Aorta (tissue), 5 donors: ENCODE data around the gene KIF18B. TPM values are rescaled to one million over a fixed set of nuclear protein-coding genes. Genes with fewer than 3 reads are reported as not detected.

Source experiments
- ATAC-seq: fragments of 200-7000 bp; cut with Tn5 transposase; one replicate; pipeline ENCODE4 v1.9.1; 2022; ENCODE audit warnings: moderate library complexity; ENCODE audit not compliant: low FRiP score
- DNase-seq, 2 donors: peaks; one replicate each; pipeline ENCODE4 v3.0.0-alpha.2; 2020
- H3K27ac ChIP-seq, 2 donors: one replicate each; pipeline ENCODE4 v1.5.1; 2013; ENCODE audit warnings: low read length in 2 of 2, mild to moderate bottlenecking in 2 of 2, moderate library complexity in 2 of 2, control low read depth in 1 of 2, inconsistent platforms in 1 of 2, low read depth in 1 of 2
- H3K27me3 ChIP-seq, 2 donors: one replicate each; pipeline ENCODE4 v1.6.1; 2013; ENCODE audit warnings: control low read depth in 1 of 2, low read length in 1 of 2, mild to moderate bottlenecking in 1 of 2, moderate library complexity in 1 of 2; ENCODE audit not compliant: insufficient read depth in 2 of 2, control insufficient read depth in 1 of 2
- H3K36me3 ChIP-seq, 2 donors: one replicate each; pipeline ENCODE4 v1.6.1; 2013; ENCODE audit warnings: control low read depth in 1 of 2, low read length in 1 of 2, mild to moderate bottlenecking in 1 of 2; ENCODE audit not compliant: insufficient read depth in 2 of 2, control insufficient read depth in 1 of 2
- H3K4me1 ChIP-seq, 2 donors: one replicate each; pipeline ENCODE4 v1.6.1; 2013; ENCODE audit warnings: low read length in 2 of 2, control low read depth in 1 of 2, mild to moderate bottlenecking in 1 of 2, moderate library complexity in 1 of 2; ENCODE audit not compliant: insufficient read depth in 2 of 2, control insufficient read depth in 1 of 2
- H3K4me3 ChIP-seq, 2 donors: one replicate each; pipeline ENCODE4 v1.5.1; 2013; ENCODE audit warnings: low read length in 2 of 2, control low read depth in 1 of 2, mild to moderate bottlenecking in 1 of 2
- H3K9me3 ChIP-seq: one replicate; pipeline ENCODE4 v1.6.1; 2013; ENCODE audit warnings: mild to moderate bottlenecking, low read length; ENCODE audit not compliant: control insufficient read depth
- WGBS, 2 donors: extraction: QIAGEN DNeasy Blood & Tissue Kit; methylation state at CpG; one replicate each; pipeline ENCODE4 v1.1.7; 2013; 5-methylcytosine and 5-hydroxymethylcytosine counted together
- intact Hi-C, 2 donors: fragments of 100-400 bp; cut with DNase I; formaldehyde crosslinking; loops; one replicate each; pipeline versions ENCODE4 v1.14.2 to v1.15.0; 2022
- polyA plus RNA-seq, 2 donors: library from polyadenylated mRNA; stranded (reverse); fragments of 200-250 nt; gene quantifications; one replicate each; pipeline ENCODE4 v1.2.3, GENCODE V29; 2013
- total RNA-seq, 2 donors: library from RNA; stranded (reverse); fragmentation: NEBNext Ultra II Directional; extraction: Animal tissue kit (Norgen Biotek cat#: 25700); gene quantifications; one replicate each; pipeline ENCODE4 v1.2.1, GENCODE V29; 2021
- donor health status: healthy with polysubstance abuse.
- donor health status: Bipolar disorder and iron deficiency.
- donor health status: DM: no; HTN: no; CAD: no.
- donor health status: DM: no; HTN: no; CAD: no.
- donor health status: DM: yes; HTN: yes; CAD: no.

KIF18B gene
- total and polyA plus RNA-seq, 4 donors: 0.05 to 1.7 (median 0.16) TPM; not detected in 1

DNA sequence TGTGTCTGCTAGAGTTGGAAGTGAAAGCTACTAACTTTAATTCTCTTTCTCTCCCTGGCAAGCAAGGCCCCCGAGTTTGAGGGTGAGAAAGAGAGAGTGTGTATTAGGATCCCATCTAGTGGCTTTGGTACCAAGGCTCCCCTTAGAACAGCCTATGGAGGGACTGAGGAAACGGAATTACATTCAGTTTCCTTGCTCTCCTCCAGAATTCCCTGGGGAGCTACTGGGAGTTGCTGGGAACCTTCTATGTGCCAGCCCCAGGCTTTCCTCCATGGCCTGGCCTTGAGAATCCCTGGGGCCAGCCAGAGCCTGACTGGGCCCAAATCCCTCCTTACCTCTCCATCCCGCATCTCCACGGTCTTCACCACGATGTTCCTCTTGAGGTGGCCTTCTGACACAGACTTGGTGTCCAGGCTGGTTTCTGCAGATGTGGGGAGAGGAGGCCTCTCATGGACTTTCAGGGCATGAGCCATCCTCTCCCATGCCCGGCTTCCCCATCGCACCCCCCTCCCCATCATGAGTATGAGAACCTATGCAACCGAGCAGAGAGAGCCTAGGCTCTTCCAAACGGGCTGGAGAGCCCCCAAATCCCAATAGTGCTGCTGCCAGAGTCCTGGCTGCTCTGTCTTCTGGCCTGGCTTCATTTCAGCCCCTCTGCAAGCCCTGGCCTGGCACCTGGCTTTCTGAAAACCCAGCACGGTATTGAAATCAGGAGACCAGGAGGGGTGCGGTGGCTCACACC is 39.7 kb downstream of the KIF18B start:
- WGBS, 2 donors: 45 to 60% methylated on average over 11 of the region's 11 CpGs

GRCh38 chr17:44906763-44907728 is 40.5 kb downstream of the KIF18B start:
- peak in 1 of 2 donors; percentile 46 for DNase-seq
- H3K9me3 ChIP-seq: no peaks in the 10 kb centered on the region
- no peaks in the 10 kb centered on the region for H3K36me3 ChIP-seq
- no peaks in the 10 kb centered on the region for H3K27me3 ChIP-seq
- no peak overlapping the region for H3K4me3 ChIP-seq
- no peaks in the 10 kb centered on the region for H3K4me1 ChIP-seq
- 80 to 85% methylated on average over 18 of the region's 18 CpGs for WGBS, 2 donors
- intact Hi-C loops: no loop called here
- ATAC-seq: no peak
- no peak overlapping the region for H3K27ac ChIP-seq

More for the DNA sequence above, 39.7 kb downstream of the KIF18B start:
- no peaks in the 10 kb centered on the region for H3K27me3 ChIP-seq
- intact Hi-C loops: no loop called here
- H3K4me3 ChIP-seq: no peak overlapping the region
- H3K4me1 ChIP-seq: no peaks in the 10 kb centered on the region
- ATAC-seq: no peak
- no peaks in the 10 kb centered on the region for H3K9me3 ChIP-seq
- no peaks in the 10 kb centered on the region for H3K36me3 ChIP-seq
- H3K27ac ChIP-seq: no peak overlapping the region
- peak in 1 of 2 donors; percentile 51 for DNase-seq

GRCh38 chr17:44906010-44906646 is 41.4 kb downstream of the KIF18B start:
- H3K36me3 ChIP-seq: no peaks in the 10 kb centered on the region
- H3K9me3 ChIP-seq: no peaks in the 10 kb centered on the region
- no peak overlapping the region for H3K27ac ChIP-seq
- DNase-seq (peak in 1 of 2 donors; percentile 67), ATAC-seq (no peak)
- WGBS, 2 donors: 84 to 85% methylated on average over 10 of the region's 10 CpGs
- intact Hi-C loops: no loop called here
- no peaks in the 10 kb centered on the region for H3K4me1 ChIP-seq
- H3K27me3 ChIP-seq: no peaks in the 10 kb centered on the region
- H3K4me3 ChIP-seq: no peak overlapping the region

DNA sequence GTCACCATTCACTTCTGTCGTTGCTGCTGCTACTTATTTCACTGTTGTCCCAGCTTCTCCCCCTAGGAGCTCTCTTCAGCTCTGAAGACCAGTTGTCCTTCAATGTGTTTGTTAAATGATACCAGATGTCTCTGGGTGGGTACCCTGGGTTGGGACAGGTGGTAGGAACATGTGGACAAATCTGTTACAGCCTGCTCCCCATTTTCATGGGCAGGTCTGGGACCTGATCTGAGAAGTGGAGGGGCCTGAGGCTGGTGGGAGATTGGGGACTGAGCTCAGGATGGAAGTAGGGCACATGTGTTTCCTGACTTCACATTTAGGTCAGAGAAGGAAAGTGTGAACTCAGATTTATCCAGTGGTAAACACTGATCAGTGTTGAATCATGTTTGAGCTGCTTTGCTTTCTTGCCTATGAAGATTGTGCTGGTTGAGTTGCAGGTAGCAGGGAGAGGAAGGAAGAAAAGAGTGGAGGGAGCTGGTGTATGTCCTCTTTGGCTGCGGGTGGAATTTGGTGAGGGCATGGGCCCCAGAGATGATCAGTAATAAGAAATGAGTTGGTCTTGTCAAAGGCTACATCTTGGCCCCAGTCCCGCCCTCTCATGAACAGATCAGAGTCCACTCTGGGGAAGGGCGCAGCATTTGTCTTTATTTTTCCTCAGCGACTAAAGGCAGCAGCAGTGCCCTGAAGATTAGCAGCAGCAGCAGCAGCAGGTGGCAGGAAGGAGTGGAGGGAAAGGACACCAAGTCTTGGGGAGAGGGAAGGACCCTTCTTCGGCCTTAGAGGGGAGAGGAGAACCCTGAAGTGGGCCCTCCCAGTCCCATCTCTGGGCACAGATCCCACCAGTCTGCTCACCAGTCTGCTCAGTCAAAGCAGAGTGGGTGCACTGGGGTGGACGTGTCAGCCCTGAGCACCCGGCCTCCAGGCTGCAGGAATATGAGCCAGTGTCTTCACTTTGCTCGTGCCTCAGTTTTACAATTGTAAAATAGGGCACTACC is 42.3 kb downstream of the KIF18B start:
- no peaks in the 10 kb centered on the region for H3K27me3 ChIP-seq
- H3K4me3 ChIP-seq: no peak overlapping the region
- DNase-seq (peak in 1 of 2 donors; percentile 54), ATAC-seq (no peak)
- WGBS, 2 donors: 85 to 87% methylated on average over 8 to 9 of the region's 9 CpGs
- H3K36me3 ChIP-seq: no peaks in the 10 kb centered on the region
- H3K4me1 ChIP-seq: no peaks in the 10 kb centered on the region
- no peaks in the 10 kb centered on the region for H3K9me3 ChIP-seq
- no peak overlapping the region for H3K27ac ChIP-seq
- intact Hi-C loops: no loop called here

- no peaks in the 10 kb centered on the region for H3K27me3 ChIP-seq
- intact Hi-C loops: no loop called here
- H3K9me3 ChIP-seq: no peaks in the 10 kb centered on the region
- H3K36me3 ChIP-seq: no peaks in the 10 kb centered on the region
- no peaks in the 10 kb centered on the region for H3K4me1 ChIP-seq
- ATAC-seq: no peak
- DNase-seq: peak in 1 of 2 donors; percentile 68
- no peak overlapping the region for H3K4me3 ChIP-seq
- H3K27ac ChIP-seq: no peak overlapping the region
- WGBS, 2 donors: 93 to 95% methylated on average over 35 of the region's 35 CpGs
These were observed 43.3 kb downstream of the KIF18B start for GRCh38 chr17:44904001-44904984.

GRCh38 chr17:44903012-44903685 is 44.4 kb downstream of the KIF18B start:
- ATAC-seq: no peak
- no peaks in the 10 kb centered on the region for H3K27me3 ChIP-seq
- H3K36me3 ChIP-seq: no peaks in the 10 kb centered on the region
- no peak overlapping the region for H3K4me3 ChIP-seq
- H3K4me1 ChIP-seq: no peaks in the 10 kb centered on the region
- H3K27ac ChIP-seq: no peak overlapping the region
- 75 to 86% methylated on average over 8 of the region's 8 CpGs for WGBS, 2 donors
- peak in 1 of 2 donors; percentile 61 for DNase-seq
- no peaks in the 10 kb centered on the region for H3K9me3 ChIP-seq
- intact Hi-C loops: no loop called here
